Right lobe of liver (tissue), 4 donors: ENCODE results near the gene PEPD.

Experiments used
- CTCF ChIP-seq, 4 donors: fragments of 200-600 bp in 3 of 4; fragments of 450-650 bp in 1 of 4; IDR thresholded peaks; one replicate each; pipeline versions ENCODE4 v1.5.1 to v1.8.0; 2016 to 2022; ENCODE audit warnings: antibody characterized with exemption in 4 of 4, mild to moderate bottlenecking in 2 of 4
- POLR2A ChIP-seq: fragments of 450-650 bp; IDR thresholded peaks from one replicate; pipeline ENCODE4 v1.6.1; 2017; ENCODE audit warnings: antibody characterized with exemption, mild to moderate bottlenecking
- donor health status: DM: no; HTN: no; CAD: no.
- donor health status: DM: no; HTN: no; CAD: no.
- donor health status: DM: no; HTN: yes; CAD: no.

- TF ChIP-seq CTCF (IDR thresholded peaks at IDR 0.05) (no peak), POLR2A (no peak)
Observed at GRCh38 chr19:33436360-33437345, 84.9 kb downstream of the PEPD start.
